Omental fat pad (tissue), 4 donors: ENCODE data around the gene MPL. TPM values are rescaled to one million over a fixed set of nuclear protein-coding genes. Genes with fewer than 3 reads are reported as not detected.
A peak's percentile ranks its signal among the peaks of the same experiment; 100 is the strongest.

Experiments
- ATAC-seq: fragments of 150-250 bp; one replicate; pipeline ENCODE4 v1.9.1; 2016; ENCODE audit warnings: mild to moderate bottlenecking, moderate library complexity; ENCODE audit not compliant: low FRiP score
- DNase-seq: peaks from one replicate; pipeline ENCODE4 v3.0.0-alpha.2; 2019; ENCODE audit warnings: low spot score
- CTCF ChIP-seq, 3 donors: fragments of 450-650 bp; IDR thresholded peaks; one replicate each; pipeline ENCODE4 v1.5.1; 2016 to 2017; ENCODE audit warnings: antibody characterized with exemption in 3 of 3, mild to moderate bottlenecking in 3 of 3, moderate library complexity in 2 of 3
- total RNA-seq, 4 donors: library from RNA; depleted of rRNA; stranded (reverse); fragments of >200 nt; gene quantifications; one replicate each; pipeline ENCODE4 v1.1.0, GENCODE V29; 2016

The MPL gene
- total RNA-seq, 4 donors from 2014 or later = 0.36 to 0.44 TPM; not detected in 2

DNA sequence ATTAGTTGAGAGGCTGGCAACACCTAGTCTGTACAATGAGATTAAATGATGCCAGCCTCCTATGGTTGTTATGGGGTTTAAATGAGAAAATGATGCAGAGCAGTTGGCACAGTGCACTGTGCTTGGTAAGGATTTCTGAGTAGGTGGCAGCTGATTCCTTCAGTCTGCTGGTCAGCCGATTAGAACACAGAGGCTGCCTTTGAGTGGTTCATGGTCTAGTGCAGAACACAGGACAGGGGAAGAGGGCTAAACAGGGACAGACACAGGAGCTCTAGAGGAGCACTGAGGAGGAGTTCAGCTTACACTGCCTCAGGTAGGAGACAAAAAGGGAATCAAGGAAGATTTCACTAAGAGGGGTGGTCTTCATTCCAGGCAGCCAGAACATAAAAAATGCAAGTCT, 35.4 kb upstream of the MPL start:
- TF ChIP-seq CTCF (IDR thresholded peaks at IDR 0.05) = no peak
- no peak for ATAC-seq

GRCh38 chr1:43302721-43303470, 34.7 kb upstream of the MPL start:
- ATAC-seq = peak; percentile 30
- no peak for DNase-seq
- TF ChIP-seq CTCF (IDR thresholded peaks at IDR 0.05) = no peak

More for the DNA sequence above, 35.4 kb upstream of the MPL start:
- no peak for DNase-seq

GRCh38 chr1:43303471-43304313, 33.9 kb upstream of the MPL start:
- DNase-seq (no peak), ATAC-seq (no peak)

GRCh38 chr1:43304314-43304681, 33.3 kb upstream of the MPL start:
- ATAC-seq (no peak), DNase-seq (no peak)
- TF ChIP-seq CTCF (IDR thresholded peaks at IDR 0.05) = no peak

More at GRCh38 chr1:43303471-43304313, 33.9 kb upstream of the MPL start:
- no peak for TF ChIP-seq CTCF (IDR thresholded peaks at IDR 0.05)

GRCh38 chr1:43304771-43305300, 32.8 kb upstream of the MPL start:
- no peak for ATAC-seq

DNA sequence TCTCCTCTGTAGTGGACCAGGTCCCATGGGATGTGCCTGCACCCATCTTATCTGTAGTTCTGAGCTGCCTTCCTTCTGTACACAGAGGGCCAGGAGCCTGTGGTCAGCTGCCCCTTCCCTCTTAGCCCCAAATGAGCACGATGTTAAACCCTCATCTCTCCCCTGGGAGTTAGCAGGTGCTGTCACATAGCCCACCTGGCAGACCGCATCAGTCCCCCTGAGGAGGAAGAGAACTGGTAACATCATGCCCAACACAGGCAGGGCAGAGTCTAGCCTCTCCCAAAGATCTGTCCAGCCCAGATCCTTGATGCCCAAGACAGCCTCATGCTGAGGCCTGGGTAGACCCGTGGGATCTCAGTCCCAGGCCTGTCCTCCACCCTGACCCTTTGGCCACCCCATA, 32.2 kb upstream of the MPL start:
- TF ChIP-seq CTCF (IDR thresholded peaks at IDR 0.05) = no peak
- ATAC-seq (no peak), DNase-seq (no peak)

More at GRCh38 chr1:43304771-43305300, 32.8 kb upstream of the MPL start:
- TF ChIP-seq CTCF (IDR thresholded peaks at IDR 0.05) = no peak
- DNase-seq = no peak
